Lower lobe of right lung (tissue), 2 donors: ENCODE results near the gene CNDP1. TPM values are rescaled to one million over a fixed set of nuclear protein-coding genes. Genes with fewer than 3 reads are reported as not detected.
"Not testable (repeated sequence)": the region's sequence is repeated elsewhere in the genome, so short reads cannot be mapped to it uniquely, and the experiment has no call there.

Experiments used
- ATAC-seq, 2 donors: fragments of 200-7000 bp; cut with Tn5 transposase; one replicate each; pipeline ENCODE4 v1.9.1; 2020 to 2022; ENCODE audit warnings: mild to moderate bottlenecking in 2 of 2, moderate library complexity in 2 of 2
- DNase-seq: peaks from one replicate; pipeline ENCODE4 v3.0.0-alpha.2; 2020
- H3K27ac ChIP-seq: fragments of 200-600 bp; one replicate; pipeline ENCODE4 v1.8.0; 2022
- H3K27me3 ChIP-seq: fragments of 200-600 bp; one replicate; pipeline ENCODE4 v1.8.0; 2022; ENCODE audit warnings: low read depth
- H3K36me3 ChIP-seq: fragments of 200-600 bp; one replicate; pipeline ENCODE4 v1.8.0; 2022; ENCODE audit warnings: mild to moderate bottlenecking
- H3K4me1 ChIP-seq: fragments of 200-600 bp; one replicate; pipeline ENCODE4 v1.8.0; 2022
- H3K4me3 ChIP-seq: fragments of 200-600 bp; one replicate; pipeline ENCODE4 v1.8.0; 2022; ENCODE audit warnings: mild to moderate bottlenecking
- H3K9me3 ChIP-seq: fragments of 200-600 bp; one replicate; pipeline ENCODE4 v1.8.0; 2022
- CTCF ChIP-seq: fragments of 200-600 bp; IDR thresholded peaks from one replicate; pipeline ENCODE4 v1.8.0; 2022; ENCODE audit warnings: antibody characterized with exemption, mild to moderate bottlenecking
- intact Hi-C: fragments of 100-400 bp; cut with DNase I; formaldehyde crosslinking; loops from one replicate; pipeline ENCODE4 v1.11.0; 2022
- total RNA-seq: library from RNA; stranded (reverse); fragmentation: NEBNext Ultra II Directional; extraction: Animal tissue kit (Norgen Biotek cat#: 25700); gene quantifications from one replicate; pipeline ENCODE4 v1.2.1, GENCODE V29; 2021
- donor health status: DM: no; HTN: yes; CAD: no; lungs with severe emphysema.

CNDP1 gene
- total RNA-seq, 1 donor from 2014 or later: not detected

GRCh38 chr18:74497324-74497676, 37.0 kb upstream of the CNDP1 start:
- peaks cover 15% of the 10 kb centered on the region for H3K36me3 ChIP-seq
- H3K4me3 ChIP-seq: peak overlapping the region; percentile 94
- peaks cover 45% of the 10 kb centered on the region for H3K4me1 ChIP-seq
- ATAC-seq (no peak), DNase-seq (no peak)
- H3K27me3 ChIP-seq: no peaks in the 10 kb centered on the region
- intact Hi-C loops: no loop called here
- TF ChIP-seq CTCF: no peak
- peak overlapping the region; percentile 98 for H3K27ac ChIP-seq
- H3K9me3 ChIP-seq: no peaks in the 10 kb centered on the region

GRCh38 chr18:74497778-74498177, 36.5 kb upstream of the CNDP1 start:
- peaks cover 50% of the 10 kb centered on the region for H3K4me1 ChIP-seq
- intact Hi-C loops: no loop called here
- no peaks in the 10 kb centered on the region for H3K9me3 ChIP-seq
- peak overlapping the region; percentile 98 for H3K27ac ChIP-seq
- H3K4me3 ChIP-seq: no peak overlapping the region
- H3K27me3 ChIP-seq: no peaks in the 10 kb centered on the region
- peaks cover 20% of the 10 kb centered on the region for H3K36me3 ChIP-seq
- DNase-seq: no peak
- no peak for ATAC-seq
- TF ChIP-seq CTCF: no peak

- H3K27me3 ChIP-seq: no peaks in the 10 kb centered on the region
- peak; percentile 88 for DNase-seq
- H3K36me3 ChIP-seq: peaks cover 30% of the 10 kb centered on the region
- H3K4me1 ChIP-seq: peaks cover 51% of the 10 kb centered on the region
- no peak for TF ChIP-seq CTCF
- intact Hi-C loops: no loop called here
- H3K9me3 ChIP-seq: no peaks in the 10 kb centered on the region
- peak overlapping the region; percentile 98 for H3K27ac ChIP-seq
- peak; percentile 21 to 42 for ATAC-seq
- peak overlapping the region; percentile 39 for H3K4me3 ChIP-seq
Observed at GRCh38 chr18:74498712-74499627, 35.3 kb upstream of the CNDP1 start.

GRCh38 chr18:74499633-74500032, 34.7 kb upstream of the CNDP1 start:
- peak overlapping the region; percentile 98 for H3K27ac ChIP-seq
- no peaks in the 10 kb centered on the region for H3K9me3 ChIP-seq
- H3K4me3 ChIP-seq: peak overlapping the region; percentile 39
- no peaks in the 10 kb centered on the region for H3K27me3 ChIP-seq
- H3K4me1 ChIP-seq: peaks cover 51% of the 10 kb centered on the region
- ATAC-seq: peak; percentile 6 to 56
- peak; percentile 75 for DNase-seq
- intact Hi-C loops: no loop called here
- TF ChIP-seq CTCF: no peak
- H3K36me3 ChIP-seq: peaks cover 36% of the 10 kb centered on the region

- DNase-seq (no peak), ATAC-seq (no peak)
- H3K27ac ChIP-seq: peak overlapping the region; percentile 98
- H3K4me1 ChIP-seq: peaks cover 51% of the 10 kb centered on the region
- H3K36me3 ChIP-seq: peaks cover 44% of the 10 kb centered on the region
- H3K4me3 ChIP-seq: peak overlapping the region; percentile 39
- no peak for TF ChIP-seq CTCF
- intact Hi-C loops: no loop called here
- H3K9me3 ChIP-seq: no peaks in the 10 kb centered on the region
- H3K27me3 ChIP-seq: no peaks in the 10 kb centered on the region
Observed at GRCh38 chr18:74500372-74500771, 33.9 kb upstream of the CNDP1 start.

GRCh38 chr18:74500774-74501173, 33.5 kb upstream of the CNDP1 start:
- ATAC-seq, H3K27me3 ChIP-seq, DNase-seq, intact Hi-C loops, H3K9me3 ChIP-seq: not testable (repeated sequence)
- Histone ChIP-seq H3K27ac (peak overlapping the region; percentile 98), H3K4me1 (peaks cover 51% of the 10 kb centered on the region), H3K4me3 (peak overlapping the region; percentile 39), H3K36me3 (peaks cover 48% of the 10 kb centered on the region)
